Fibroblast of the aortic adventitia (primary cell): Measurements from ENCODE around the gene MDN1. TPM values are rescaled to one million over a fixed set of nuclear protein-coding genes. Genes with fewer than 3 reads are reported as not detected.

Source experiments
- DNase-seq: peaks from one replicate; pipeline ENCODE4 v3.0.0-alpha.2; 2010; ENCODE audit warnings: low read depth
- H3K4me3 ChIP-seq: 2 replicates; pipeline ENCODE4 v1.5.1; 2011; ENCODE audit warnings: low read depth, mild to moderate bottlenecking, control low read depth, low read length, moderate library complexity
- CTCF ChIP-seq: IDR thresholded peaks from 2 replicates; pipeline ENCODE4 v1.5.1; 2011; ENCODE audit warnings: mild to moderate bottlenecking, low read length, control low read depth, inconsistent platforms; ENCODE audit not compliant: insufficient read depth
- total RNA-seq: library from RNA; depleted of rRNA; stranded (reverse); fragments of >200 nt; gene quantifications from 2 replicates; pipeline ENCODE4 v1.2.3, GENCODE V29; 2012; ENCODE audit warnings: low replicate concordance

Gene MDN1
- total RNA-seq, 1 donor, result 29.0 TPM

GRCh38 chr6:89807581-89807980, 12.0 kb downstream of the MDN1 start:
- H3K4me3 ChIP-seq, result no peak overlapping the region
- TF ChIP-seq CTCF, result no peak
- DNase-seq, result no peak

DNA sequence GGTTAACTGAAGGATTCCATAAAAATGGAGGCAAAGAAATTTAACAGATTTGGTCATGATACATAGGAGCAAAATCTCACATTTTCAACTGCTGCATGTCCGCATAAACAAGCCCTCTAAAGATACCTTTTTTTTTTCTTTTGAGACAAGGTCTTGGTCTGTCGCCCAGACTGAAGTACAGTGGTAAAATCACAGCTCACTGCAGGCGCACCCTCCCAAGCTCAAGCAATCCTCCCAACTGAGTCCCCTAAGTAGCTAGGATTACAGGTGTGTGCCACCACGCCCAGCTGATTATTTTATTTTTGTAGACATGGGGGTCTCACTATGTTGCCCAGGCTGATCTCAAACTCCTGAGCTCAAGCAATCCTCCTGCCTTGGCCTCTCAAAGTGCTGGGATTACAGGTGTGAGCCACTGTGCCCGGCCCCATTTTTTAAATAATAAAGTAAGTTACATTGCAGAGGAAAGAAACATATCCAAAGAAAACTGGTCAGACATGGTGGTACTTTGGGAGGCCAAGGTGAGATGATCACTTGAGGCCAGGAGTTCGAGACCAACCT, 13.7 kb downstream of the MDN1 start:
- no peak for DNase-seq
- H3K4me3 ChIP-seq, result no peak overlapping the region
- no peak for TF ChIP-seq CTCF

- TF ChIP-seq CTCF, result no peak
- no peak overlapping the region for H3K4me3 ChIP-seq
- no peak for DNase-seq
Measured at GRCh38 chr6:89803271-89803670, 16.3 kb downstream of the MDN1 start.

DNA sequence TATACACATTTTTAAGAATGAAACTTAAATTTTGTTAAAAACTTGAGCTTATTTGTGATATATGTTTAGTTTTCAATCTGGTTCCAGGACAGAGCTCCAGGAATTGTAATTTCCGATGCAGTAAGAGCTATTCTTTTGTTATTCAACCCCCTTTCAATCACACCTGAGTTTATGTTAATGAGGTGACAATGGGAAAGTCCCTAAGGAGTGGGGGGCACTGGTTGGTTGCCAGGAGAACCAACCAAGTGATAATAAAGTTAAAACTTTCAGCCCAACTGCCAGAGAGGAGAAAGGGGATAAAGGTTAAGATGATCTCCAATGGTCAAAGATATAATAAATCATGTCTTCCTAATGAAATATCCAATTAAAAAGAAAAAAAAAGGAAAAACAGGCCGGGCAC, 19.8 kb downstream of the MDN1 start:
- TF ChIP-seq CTCF, result no peak
- DNase-seq, result no peak
- no peak overlapping the region for H3K4me3 ChIP-seq

DNA sequence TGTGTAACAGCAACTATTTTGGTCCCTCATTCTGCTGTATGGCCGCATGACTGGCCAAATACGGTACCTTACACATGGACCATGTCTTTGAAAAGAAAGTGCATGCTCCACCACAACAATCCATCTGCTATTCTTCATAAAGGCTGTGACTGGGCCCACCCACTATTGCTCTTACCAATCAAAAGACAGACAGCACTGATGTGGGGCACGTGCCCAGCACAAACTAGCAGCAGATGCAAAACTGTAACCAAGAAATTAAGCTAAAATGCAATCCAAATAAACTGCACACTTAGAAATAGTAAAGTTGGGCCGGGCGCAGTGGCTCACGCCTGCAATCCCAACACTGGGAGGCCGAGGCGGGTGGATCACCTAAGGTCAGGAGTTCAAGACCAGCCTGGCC, 20.5 kb downstream of the MDN1 start:
- H3K4me3 ChIP-seq, result no peak overlapping the region
- TF ChIP-seq CTCF, result no peak
- no peak for DNase-seq

GRCh38 chr6:89797317-89797716, 22.3 kb downstream of the MDN1 start:
- no peak overlapping the region for H3K4me3 ChIP-seq
- peak; percentile 83 for DNase-seq
- TF ChIP-seq CTCF, result no peak

DNA sequence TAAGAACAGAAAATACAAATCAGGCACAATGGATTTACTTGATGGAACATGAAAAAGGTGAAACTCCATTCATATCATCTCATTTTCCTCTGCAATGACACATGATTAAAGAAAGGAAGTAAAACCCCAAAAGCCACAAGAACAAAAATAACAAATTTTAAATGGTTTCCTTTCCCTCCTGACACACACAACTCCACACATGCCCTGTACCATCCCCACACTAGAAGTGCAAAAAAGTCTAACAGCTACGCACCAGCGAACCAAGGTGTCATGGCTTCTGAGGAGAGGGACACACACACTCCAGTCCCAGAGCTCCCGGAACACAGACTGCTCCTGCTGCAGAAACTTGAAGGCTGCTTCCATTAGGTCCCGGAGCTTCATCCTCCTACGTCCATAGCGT, 25.3 kb downstream of the MDN1 start:
- no peak for DNase-seq
- no peak for TF ChIP-seq CTCF
- H3K4me3 ChIP-seq, result no peak overlapping the region
